ENCODE results near the gene CDCA7L.

Gene CDCA7L

GRCh38 chr7:21945454-21946221 lies at the start of gene CDCA7L:
Gene CDCA7L (minus strand): TSS chr7:21945899. CDS start chr7:21945804, 95 bp downstream.
- in situ Hi-C loops (cut with HindIII; ENCODE audit: low sequenced_read_pairs): no loop called here

DNA sequence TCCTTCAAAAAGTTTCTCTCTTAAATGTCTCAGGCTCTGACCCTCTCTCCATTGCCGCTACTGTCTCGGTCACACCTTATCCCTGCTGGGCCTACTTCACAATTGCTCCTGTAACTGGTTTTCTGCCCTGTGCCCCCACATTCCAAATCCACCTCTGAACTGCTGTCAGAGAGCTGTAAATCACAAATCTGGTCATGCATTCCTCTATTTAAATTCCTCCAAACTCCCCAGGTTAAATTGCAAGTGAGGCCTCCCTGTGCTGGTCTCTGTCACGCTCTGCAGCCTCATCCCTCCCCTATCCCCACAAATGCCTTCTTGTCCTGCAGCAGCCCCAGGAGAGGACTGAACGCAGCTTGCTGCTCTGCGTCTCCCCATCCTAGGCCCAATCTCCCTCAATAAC lies 40.4 kb upstream of the CDCA7L start:
- in situ Hi-C loops (cut with HindIII; ENCODE audit: low sequenced_read_pairs): no loop called here

GRCh38 chr7:21984042-21984441 lies 38.3 kb upstream of the CDCA7L start:
- in situ Hi-C loops (cut with HindIII; ENCODE audit: low sequenced_read_pairs): no loop called here

DNA sequence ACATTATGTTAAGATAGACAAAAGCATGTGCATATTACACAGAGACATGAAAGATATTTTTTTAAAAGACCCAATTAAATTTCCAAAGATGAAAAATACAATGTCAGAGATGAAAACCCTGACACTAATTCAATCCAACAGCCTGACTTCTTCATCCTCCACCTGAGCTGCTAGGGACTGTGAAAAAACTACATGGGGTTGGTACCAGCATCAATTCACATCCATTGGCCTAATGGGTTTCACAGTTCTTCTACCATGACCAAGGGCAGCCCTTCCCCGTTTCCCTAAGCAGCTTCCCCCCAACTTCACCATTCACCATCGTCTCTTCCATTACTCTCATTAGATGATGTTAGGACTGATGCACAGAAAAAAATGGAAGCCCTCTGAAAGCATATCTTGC lies 37.4 kb upstream of the CDCA7L start:
- in situ Hi-C loops (cut with HindIII; ENCODE audit: low sequenced_read_pairs): no loop called here

DNA sequence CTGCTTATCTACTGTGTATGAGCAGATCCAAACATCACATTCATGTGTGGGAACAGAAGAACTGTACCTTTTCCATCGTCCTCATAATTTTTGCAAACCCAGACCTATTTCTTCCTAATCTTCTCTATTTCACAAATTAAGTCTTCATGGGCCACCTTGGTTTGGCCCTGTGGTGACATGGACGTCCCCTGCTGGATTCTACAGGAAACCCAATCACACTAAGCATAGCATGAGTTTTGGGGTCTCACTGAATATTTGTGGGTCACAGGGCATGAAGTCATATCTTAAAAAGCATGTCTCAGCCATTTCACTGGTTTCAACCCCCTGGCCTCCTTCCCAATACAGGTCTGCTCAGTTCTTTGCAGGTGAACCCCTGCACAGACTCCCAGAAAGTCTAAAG lies 35.8 kb upstream of the CDCA7L start:
- in situ Hi-C loops (cut with HindIII; ENCODE audit: low sequenced_read_pairs): no loop called here

DNA sequence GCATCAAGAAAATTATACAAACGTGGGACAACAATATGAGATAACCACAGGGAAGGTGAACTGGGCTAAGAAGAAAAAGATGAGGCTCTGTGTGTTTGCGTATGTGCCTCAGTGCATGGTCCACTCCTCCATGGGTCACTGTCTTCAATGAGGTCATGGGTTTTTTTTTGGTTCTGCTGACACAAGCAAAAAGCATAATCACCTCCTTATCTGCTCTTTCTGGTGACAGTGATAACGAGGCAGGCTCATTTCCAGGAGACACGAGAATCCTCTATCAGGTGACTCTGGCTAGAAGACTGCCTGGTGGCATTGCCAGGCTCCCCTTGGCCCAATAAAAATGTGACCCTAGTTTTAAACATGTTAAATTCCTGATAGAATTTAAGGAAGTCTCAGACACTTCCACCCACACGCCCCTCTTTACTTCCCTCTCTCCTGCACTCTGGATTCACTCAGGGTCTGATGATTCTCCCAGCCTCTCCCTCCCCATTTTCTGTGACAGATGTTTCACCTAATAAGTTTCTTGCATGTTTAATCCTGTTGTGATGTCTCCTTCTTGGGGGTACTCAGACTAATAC lies 35.3 kb upstream of the CDCA7L start:
- in situ Hi-C loops (cut with HindIII; ENCODE audit: low sequenced_read_pairs): no loop called here

- in situ Hi-C loops (cut with HindIII; ENCODE audit: low sequenced_read_pairs): no loop called here
These were observed 26.7 kb upstream of the CDCA7L start for GRCh38 chr7:21972397-21972784.

DNA sequence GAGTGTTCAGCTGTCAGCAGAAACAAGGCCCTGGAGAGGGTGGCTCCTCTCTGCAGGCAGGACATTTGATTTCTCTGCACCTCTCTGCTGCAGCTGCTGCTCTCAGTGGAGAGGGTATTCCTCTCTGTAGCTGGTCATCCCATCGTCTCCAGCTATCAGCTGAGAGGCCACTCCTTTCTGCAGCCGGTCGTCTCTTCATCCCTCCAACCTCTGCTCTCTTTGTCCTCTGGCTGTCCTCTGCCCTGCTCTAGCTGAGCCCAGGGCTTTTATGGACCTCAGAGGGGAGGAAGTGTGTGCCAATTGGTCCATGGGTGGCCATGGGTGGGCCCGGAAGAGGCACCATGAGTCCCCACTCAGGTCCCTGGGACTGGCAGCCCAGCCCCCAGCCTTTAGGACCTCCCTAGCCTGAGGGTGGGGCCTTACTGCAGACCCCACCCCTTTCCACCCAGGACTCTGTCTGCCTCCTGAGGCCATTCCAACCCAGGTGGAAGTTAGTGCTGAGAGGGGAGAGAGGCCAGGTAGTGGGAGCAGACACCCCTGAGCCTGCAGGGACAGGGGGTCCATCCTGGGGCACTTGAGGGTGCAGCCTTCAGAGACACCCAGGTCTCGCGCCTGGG lies 26.2 kb upstream of the CDCA7L start:
- in situ Hi-C loops (cut with HindIII; ENCODE audit: low sequenced_read_pairs): no loop called here

DNA sequence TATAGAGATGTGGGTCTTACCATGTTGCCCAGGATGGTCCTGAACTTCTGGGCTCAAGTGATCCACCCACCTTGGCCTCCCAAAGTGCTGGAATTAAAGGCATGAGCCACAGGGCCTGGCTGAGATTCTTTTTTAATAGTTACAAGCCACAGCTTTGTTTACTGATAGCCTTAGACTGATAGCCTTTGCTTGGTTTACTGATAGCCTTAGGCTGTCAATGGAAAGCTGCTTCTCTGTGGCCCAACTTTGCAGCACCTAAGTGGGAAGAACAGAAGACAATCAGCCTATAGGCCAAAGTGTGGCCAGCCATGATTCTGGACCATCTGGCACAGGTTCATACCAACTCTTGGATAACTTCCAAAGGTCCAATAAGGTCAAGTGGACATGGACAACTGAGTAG lies 24.1 kb upstream of the CDCA7L start:
- in situ Hi-C loops (cut with HindIII; ENCODE audit: low sequenced_read_pairs): no loop called here

DNA sequence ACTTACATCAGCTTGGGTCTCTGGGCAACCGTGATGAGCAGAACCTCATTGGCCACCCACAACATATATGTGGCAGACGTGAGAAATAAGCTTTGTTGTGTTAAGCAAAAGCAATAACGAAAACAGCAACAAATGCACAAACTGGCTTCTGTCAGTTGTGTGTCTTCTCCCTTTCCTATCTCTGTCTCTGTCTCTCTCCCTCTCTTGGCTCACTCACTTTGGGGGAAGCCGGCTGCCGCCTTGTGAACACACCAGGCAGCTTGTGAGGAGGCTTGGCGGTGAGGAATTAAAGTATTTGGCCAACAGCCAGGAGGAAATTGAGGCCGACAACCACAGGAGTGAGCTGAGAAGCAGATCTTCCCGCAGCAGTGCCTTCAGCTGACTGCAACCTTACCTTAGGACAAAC lies 21.9 kb upstream of the CDCA7L start:
- in situ Hi-C loops (cut with HindIII; ENCODE audit: low sequenced_read_pairs): no loop called here

DNA sequence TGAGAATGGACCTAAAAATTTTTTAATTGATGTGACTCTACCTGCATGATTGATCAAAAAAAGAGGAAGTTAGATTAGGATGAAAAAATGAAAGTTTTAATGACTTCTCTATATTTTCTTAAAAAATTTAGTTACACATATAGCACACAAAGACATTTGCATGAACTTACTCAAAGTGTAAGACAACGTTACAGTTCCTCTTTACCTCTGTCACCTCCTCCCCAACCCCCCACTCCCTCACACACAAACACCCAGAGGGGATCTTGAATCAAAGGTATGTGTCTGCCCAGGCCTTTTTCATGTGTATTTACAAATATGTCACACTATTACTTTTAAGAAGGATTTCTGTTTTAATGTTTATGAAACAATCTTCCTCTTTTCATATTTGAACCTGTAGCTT lies 20.6 kb upstream of the CDCA7L start:
- in situ Hi-C loops (cut with HindIII; ENCODE audit: low sequenced_read_pairs): no loop called here

DNA sequence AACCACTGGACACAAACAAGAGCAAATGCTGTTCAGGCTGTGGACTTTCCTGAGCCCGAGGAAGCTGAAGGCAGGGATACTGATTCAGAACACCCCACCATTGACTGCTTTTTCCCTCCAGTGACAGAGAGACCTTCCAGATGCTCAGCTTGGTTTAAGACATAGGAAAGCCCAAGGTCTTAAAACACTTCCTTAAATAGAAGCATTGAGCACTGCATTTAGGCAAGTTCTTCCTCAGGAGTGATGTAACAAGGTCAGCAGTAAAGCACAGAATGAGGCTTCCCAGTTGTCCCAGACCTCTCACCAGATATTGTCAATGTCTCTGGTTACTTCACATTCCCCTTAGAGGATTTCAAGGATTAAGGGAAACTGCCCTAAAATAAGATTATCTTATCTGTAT lies 19.6 kb upstream of the CDCA7L start:
- in situ Hi-C loops (cut with HindIII; ENCODE audit: low sequenced_read_pairs): no loop called here

- in situ Hi-C loops (cut with HindIII; ENCODE audit: low sequenced_read_pairs): no loop called here
These were observed 17.0 kb upstream of the CDCA7L start for GRCh38 chr7:21962677-21963076.

- in situ Hi-C loops (cut with HindIII; ENCODE audit: low sequenced_read_pairs): no loop called here
These were observed 15.2 kb upstream of the CDCA7L start for GRCh38 chr7:21960922-21961321.

- in situ Hi-C loops (cut with HindIII; ENCODE audit: low sequenced_read_pairs): no loop called here
These were observed 13.7 kb upstream of the CDCA7L start for GRCh38 chr7:21959387-21959776.

DNA sequence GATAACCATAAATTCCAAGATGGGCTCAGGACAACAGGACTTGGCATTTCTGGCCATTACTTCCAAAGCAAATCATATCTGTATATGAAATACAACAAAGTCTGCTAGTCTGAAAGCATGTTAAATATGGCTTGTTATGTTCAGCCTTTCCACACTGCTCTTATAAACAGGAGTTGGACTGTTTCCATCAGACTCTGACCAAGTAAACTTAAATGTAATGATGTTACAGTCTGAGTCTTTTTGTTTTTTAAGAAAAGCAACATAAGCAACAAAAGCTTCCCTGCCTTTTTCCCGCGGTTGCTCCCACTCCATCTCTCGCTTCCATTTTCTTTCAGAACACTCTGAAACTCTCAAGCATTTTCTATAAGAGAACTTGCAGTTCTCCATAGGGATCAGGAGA lies 8.1 kb upstream of the CDCA7L start:
- in situ Hi-C loops (cut with HindIII; ENCODE audit: low sequenced_read_pairs): no loop called here

DNA sequence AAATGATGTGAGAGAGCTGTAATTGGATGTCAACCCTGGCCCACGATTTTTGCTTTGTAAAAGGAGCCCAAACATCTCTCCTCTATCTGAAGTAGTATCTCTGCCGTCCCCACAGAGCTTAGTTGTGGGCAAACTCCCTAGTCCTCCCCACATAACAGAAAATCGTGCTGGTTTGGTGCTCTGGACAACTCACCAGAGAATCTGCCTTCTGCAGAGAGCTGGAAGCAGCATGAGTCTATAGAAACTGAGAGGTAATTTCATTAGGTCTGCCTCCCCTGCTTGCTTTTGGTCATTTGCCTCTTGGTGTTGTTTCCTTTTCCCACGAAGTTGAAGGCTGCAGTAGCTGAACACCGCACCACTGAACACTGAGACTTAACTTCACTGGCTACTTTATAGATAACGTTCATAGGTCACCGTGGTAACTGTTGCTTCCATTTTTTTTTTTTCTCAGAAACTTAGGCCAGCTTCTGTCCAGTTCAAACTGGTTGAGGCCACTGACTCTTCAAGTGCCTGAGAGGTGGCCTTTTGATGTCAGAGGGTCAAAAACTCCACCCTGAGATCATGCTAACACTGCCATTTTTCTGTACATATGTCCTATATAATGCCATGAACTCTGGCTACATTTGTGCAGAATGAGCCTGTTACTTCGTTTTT lies 3.3 kb upstream of the CDCA7L start:
- in situ Hi-C loops (cut with HindIII; ENCODE audit: low sequenced_read_pairs): no loop called here

DNA sequence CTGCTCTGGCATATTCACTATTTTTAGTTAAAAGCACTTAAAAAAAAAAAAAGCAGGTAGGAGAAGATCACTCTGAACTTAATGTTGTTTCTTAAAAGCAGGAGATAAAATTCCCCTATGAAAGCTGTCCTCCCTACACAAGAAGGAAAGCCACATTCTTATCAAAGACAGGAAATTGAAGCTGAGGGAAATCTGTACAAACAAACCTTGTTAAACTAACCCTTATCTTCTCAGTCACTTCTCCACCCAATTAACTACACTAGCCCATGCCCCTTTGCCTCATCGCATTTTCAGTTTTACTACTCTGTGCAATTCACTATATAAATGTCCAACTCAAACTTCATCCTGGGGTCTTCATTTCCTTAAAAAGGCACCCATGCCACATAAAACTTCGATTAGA lies 2.7 kb upstream of the CDCA7L start:
- in situ Hi-C loops (cut with HindIII; ENCODE audit: low sequenced_read_pairs): no loop called here

GRCh38 chr7:21947946-21948345 lies 2.2 kb upstream of the CDCA7L start:
- in situ Hi-C loops (cut with HindIII; ENCODE audit: low sequenced_read_pairs): no loop called here

DNA sequence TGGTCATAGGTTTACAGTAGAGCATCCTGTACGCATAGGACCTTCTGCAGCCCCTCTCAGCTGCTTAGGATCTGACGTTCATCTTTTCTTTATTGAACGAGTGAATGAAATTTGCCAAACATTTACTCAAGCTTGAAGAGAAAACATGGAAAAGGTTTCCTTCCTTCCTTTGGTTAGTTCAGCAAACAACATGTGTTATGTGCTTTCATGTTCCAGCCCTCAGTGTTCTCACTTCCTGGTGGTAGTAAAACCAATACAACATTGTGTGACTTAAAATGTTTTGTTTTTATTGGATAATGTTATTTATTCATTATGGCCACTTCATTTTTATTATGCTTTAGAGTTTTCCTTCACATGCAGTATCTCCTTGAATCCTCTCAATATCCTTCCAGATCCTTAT lies 1.4 kb upstream of the CDCA7L start:
- in situ Hi-C loops (cut with HindIII; ENCODE audit: low sequenced_read_pairs): no loop called here

GRCh38 chr7:21946222-21946709 lies 567 bp upstream of the CDCA7L start:
- in situ Hi-C loops (cut with HindIII; ENCODE audit: low sequenced_read_pairs): no loop called here

Data from DLD1 (cell line).